WERI-Rb-1 (cell line): ENCODE data around the gene FGD3.

Experiments
- DNase-seq: peaks from one replicate; pipeline ENCODE4 v3.0.0-alpha.2; 2020
- H3K27ac ChIP-seq: fragments of 250-450 bp; sonication (Bioruptor Pico); 2 replicates; pipeline ENCODE4 v1.5.1; 2020; ENCODE audit warnings: mild to moderate bottlenecking, moderate library complexity
- H3K27me3 ChIP-seq: fragments of 250-450 bp; sonication (Bioruptor Pico); 2 replicates; pipeline ENCODE4 v1.5.1; 2021; ENCODE audit warnings: mild to moderate bottlenecking, low read depth, moderate library complexity; ENCODE audit not compliant: insufficient read depth, severe bottlenecking
- H3K36me3 ChIP-seq: fragments of 250-450 bp; sonication (Bioruptor Pico); 2 replicates; pipeline ENCODE4 v1.5.1; 2020; ENCODE audit warnings: mild to moderate bottlenecking, moderate library complexity
- H3K4me3 ChIP-seq: 2 replicates; pipeline ENCODE4 v1.5.1; 2011; ENCODE audit warnings: low read depth, mild to moderate bottlenecking, control low read depth, low read length
- H3K9me3 ChIP-seq: fragments of 250-450 bp; sonication (Bioruptor Pico); 2 replicates; pipeline ENCODE4 v1.5.1; 2021; ENCODE audit warnings: mild to moderate bottlenecking, moderate library complexity; ENCODE audit not compliant: severe bottlenecking
- CTCF ChIP-seq: IDR thresholded peaks from 2 replicates; pipeline ENCODE4 v1.5.1; 2011; ENCODE audit warnings: low read depth, mild to moderate bottlenecking, control low read depth, inconsistent platforms, low read length

Gene FGD3

GRCh38 chr9:93054758-93055704 is 107.7 kb downstream of the FGD3 start:
- Histone ChIP-seq H3K4me3 (no peak overlapping the region), H3K27ac (no peak overlapping the region), H3K27me3 (no peaks in the 10 kb centered on the region), H3K36me3 (no peaks in the 10 kb centered on the region), H3K9me3 (no peaks in the 10 kb centered on the region)
- no peak for DNase-seq
- TF ChIP-seq CTCF: no peak

- no peak overlapping the region for H3K4me3 ChIP-seq
- no peak overlapping the region for H3K27ac ChIP-seq
- no peak for DNase-seq
- H3K9me3 ChIP-seq: no peaks in the 10 kb centered on the region
- H3K27me3 ChIP-seq: no peaks in the 10 kb centered on the region
- TF ChIP-seq CTCF: no peak
- no peaks in the 10 kb centered on the region for H3K36me3 ChIP-seq
Measured at GRCh38 chr9:93057042-93057702, 109.8 kb downstream of the FGD3 start.

- no peak for DNase-seq
- Histone ChIP-seq H3K27ac (no peak overlapping the region), H3K4me3 (no peak overlapping the region), H3K36me3 (no peaks in the 10 kb centered on the region), H3K27me3 (no peaks in the 10 kb centered on the region), H3K9me3 (no peaks in the 10 kb centered on the region)
- no peak for TF ChIP-seq CTCF
Measured at GRCh38 chr9:93057703-93058354, 110.5 kb downstream of the FGD3 start.

- Histone ChIP-seq H3K9me3 (no peaks in the 10 kb centered on the region), H3K27ac (no peak within 1 kb of the TSS), H3K4me3 (no peak within 1 kb of the TSS), H3K36me3 (no peaks in the 10 kb centered on the region), H3K27me3 (no peaks in the 10 kb centered on the region)
- no peak for DNase-seq
- TF ChIP-seq CTCF: no peak
Measured at GRCh38 chr9:93058355-93059010, 111.2 kb downstream of the FGD3 start, which contains the start of gene SUSD3. Gene SUSD3 (plus strand): TSS chr9:93058701. CDS start chr9:93058743, 42 bp downstream.

- H3K9me3 ChIP-seq: no peaks in the 10 kb centered on the region
- TF ChIP-seq CTCF: no peak
- no peak overlapping the region for H3K4me3 ChIP-seq
- H3K27me3 ChIP-seq: no peaks in the 10 kb centered on the region
- no peak for DNase-seq
- H3K36me3 ChIP-seq: no peaks in the 10 kb centered on the region
- no peak overlapping the region for H3K27ac ChIP-seq
Measured at GRCh38 chr9:93059011-93059714, 111.8 kb downstream of the FGD3 start.
